ENCODE measurements around the gene CRTAC1. TPM values are rescaled to one million over a fixed set of nuclear protein-coding genes. Genes with fewer than 3 reads are reported as not detected.

CRTAC1 gene
- total and polyA plus RNA-seq, 9 of the 15 experiments (the other 6 are each of a cell fraction or from before 2014, with no cell fraction given): not detected

DNA sequence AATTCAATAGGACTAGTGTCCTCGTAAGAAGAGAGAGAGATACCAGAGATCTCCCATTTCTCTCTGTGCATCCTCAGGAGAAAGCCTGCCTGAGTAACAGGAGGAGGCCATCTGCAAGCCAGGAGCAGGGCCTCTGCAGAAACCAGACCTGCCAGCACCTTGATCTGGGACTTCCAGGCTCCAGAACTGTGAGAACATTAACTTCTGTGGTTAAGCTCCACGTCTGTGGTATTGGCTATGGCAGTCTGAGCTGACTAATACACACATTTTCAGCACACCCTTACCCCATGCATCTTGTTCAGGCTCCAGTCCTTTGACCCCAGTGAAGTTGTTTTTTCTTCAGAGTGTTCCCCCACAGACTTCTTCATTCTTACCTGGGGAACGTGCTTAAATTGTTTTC, 3.1 kb upstream of the CRTAC1 start:
- H3K27ac ChIP-seq (ENCODE audit: extremely low read depth, low read depth, low read length): no peak overlapping the region
- FAIRE-seq (no peak), ATAC-seq (no peak), DNase-seq (ENCODE audit: extremely low read depth in 1 of 4, low spot score in 3 of 4) (no peak)
- 0% methylated on average over 3 of the region's 3 CpGs for WGBS (ENCODE audit: insufficient coverage, low coverage, missing lambda C conversion rate)
- H3K9me1 ChIP-seq (ENCODE audit: control insufficient read depth, insufficient read depth, low read length): no peaks in the 10 kb centered on the region
- intact Hi-C loops (cut with micrococcal nuclease): no loop called here
- H3K27me3 ChIP-seq (ENCODE audit: control insufficient read depth in 2 of 2, insufficient read depth in 2 of 2, low read length in 2 of 2): peaks cover 14 to 29% of the 10 kb centered on the region in 2 experiments
- no peak overlapping the region for H3K4me2 ChIP-seq (ENCODE audit: insufficient read depth, low read length)
- H3K9me3 ChIP-seq (replicated peaks; ENCODE audit: control insufficient read depth, insufficient read depth, low read depth, low read length): no peaks in the 10 kb centered on the region
- no peak overlapping the region for H2AFZ ChIP-seq (ENCODE audit: low read depth, low read length)
- H3K4me1 ChIP-seq (replicated peaks in 1 of 2; ENCODE audit: control insufficient read depth in 2 of 2, insufficient read depth in 2 of 2, low read length in 2 of 2): peaks cover 0 to 3% of the 10 kb centered on the region in 2 experiments; a peak in 2 of 5 replicates
- no peak overlapping the region for H3K9ac ChIP-seq (ENCODE audit: insufficient read depth in 1 of 2, low read depth in 2 of 2, low read length in 2 of 2)
- H4K20me1 ChIP-seq (replicated peaks; ENCODE audit: control insufficient read depth, insufficient read depth, low read length): no peaks in the 10 kb centered on the region
- no peaks in the 10 kb centered on the region for H3K36me3 ChIP-seq (ENCODE audit: control insufficient read depth, insufficient read depth, low read length)
- in situ Hi-C loops (cut with MboI): no loop called here
- no TSS peak for BruUV-seq (replicated peaks)
- ChIA-PET CTCF (ENCODE audit: low intra/inter-chr PET ratio) (no interaction called here), POLR2A (interaction anchor here (0.6 kb wide), 2 partner anchors 11 to 278 kb away, joined by 3 read pairs; no protein-coding TSS in a partner anchor)
- no peak overlapping the region for H3K4me3 ChIP-seq
- no peaks in the 10 kb centered on the region for H3K79me2 ChIP-seq (ENCODE audit: control insufficient read depth, insufficient read depth, low read length)
- no peak for TF ChIP-seq HMG20A (CRISPR knock-in tag; conservative IDR thresholded peaks at IDR 0.05)
- TF ChIP-seq, protein P1, sequence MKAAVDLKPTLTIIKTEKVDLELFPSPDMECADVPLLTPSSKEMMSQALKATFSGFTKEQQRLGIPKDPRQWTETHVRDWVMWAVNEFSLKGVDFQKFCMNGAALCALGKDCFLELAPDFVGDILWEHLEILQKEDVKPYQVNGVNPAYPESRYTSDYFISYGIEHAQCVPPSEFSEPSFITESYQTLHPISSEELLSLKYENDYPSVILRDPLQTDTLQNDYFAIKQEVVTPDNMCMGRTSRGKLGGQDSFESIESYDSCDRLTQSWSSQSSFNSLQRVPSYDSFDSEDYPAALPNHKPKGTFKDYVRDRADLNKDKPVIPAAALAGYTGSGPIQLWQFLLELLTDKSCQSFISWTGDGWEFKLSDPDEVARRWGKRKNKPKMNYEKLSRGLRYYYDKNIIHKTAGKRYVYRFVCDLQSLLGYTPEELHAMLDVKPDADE (conservative IDR thresholded peaks at IDR 0.05; ENCODE audit: control insufficient read depth, low read depth, low read length): no peak
- no peak for TF ChIP-seq ZNF717 (CRISPR knock-in tag; IDR thresholded peaks at IDR 0.05)
- no peak for TF ChIP-seq MEIS2 (IDR thresholded peaks at IDR 0.05; ENCODE audit: partially characterized antibody)
- TF ChIP-seq HCFC1 (IDR thresholded peaks at IDR 0.05; ENCODE audit: low read depth, low read length): no peak
- no peak for TF ChIP-seq RBM39 (optimal IDR thresholded peaks at IDR 0.05; ENCODE audit: low read depth, low read length)
- TF ChIP-seq PYGO2 (tag; IDR thresholded peaks at IDR 0.05): no peak
- TF ChIP-seq, protein P2, sequence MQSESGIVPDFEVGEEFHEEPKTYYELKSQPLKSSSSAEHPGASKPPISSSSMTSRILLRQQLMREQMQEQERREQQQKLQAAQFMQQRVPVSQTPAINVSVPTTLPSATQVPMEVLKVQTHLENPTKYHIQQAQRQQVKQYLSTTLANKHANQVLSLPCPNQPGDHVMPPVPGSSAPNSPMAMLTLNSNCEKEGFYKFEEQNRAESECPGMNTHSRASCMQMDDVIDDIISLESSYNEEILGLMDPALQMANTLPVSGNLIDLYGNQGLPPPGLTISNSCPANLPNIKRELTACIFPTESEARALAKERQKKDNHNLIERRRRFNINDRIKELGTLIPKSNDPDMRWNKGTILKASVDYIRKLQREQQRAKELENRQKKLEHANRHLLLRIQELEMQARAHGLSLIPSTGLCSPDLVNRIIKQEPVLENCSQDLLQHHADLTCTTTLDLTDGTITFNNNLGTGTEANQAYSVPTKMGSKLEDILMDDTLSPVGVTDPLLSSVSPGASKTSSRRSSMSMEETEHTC (IDR thresholded peaks at IDR 0.05): no peak
- TF ChIP-seq, protein P3, sequence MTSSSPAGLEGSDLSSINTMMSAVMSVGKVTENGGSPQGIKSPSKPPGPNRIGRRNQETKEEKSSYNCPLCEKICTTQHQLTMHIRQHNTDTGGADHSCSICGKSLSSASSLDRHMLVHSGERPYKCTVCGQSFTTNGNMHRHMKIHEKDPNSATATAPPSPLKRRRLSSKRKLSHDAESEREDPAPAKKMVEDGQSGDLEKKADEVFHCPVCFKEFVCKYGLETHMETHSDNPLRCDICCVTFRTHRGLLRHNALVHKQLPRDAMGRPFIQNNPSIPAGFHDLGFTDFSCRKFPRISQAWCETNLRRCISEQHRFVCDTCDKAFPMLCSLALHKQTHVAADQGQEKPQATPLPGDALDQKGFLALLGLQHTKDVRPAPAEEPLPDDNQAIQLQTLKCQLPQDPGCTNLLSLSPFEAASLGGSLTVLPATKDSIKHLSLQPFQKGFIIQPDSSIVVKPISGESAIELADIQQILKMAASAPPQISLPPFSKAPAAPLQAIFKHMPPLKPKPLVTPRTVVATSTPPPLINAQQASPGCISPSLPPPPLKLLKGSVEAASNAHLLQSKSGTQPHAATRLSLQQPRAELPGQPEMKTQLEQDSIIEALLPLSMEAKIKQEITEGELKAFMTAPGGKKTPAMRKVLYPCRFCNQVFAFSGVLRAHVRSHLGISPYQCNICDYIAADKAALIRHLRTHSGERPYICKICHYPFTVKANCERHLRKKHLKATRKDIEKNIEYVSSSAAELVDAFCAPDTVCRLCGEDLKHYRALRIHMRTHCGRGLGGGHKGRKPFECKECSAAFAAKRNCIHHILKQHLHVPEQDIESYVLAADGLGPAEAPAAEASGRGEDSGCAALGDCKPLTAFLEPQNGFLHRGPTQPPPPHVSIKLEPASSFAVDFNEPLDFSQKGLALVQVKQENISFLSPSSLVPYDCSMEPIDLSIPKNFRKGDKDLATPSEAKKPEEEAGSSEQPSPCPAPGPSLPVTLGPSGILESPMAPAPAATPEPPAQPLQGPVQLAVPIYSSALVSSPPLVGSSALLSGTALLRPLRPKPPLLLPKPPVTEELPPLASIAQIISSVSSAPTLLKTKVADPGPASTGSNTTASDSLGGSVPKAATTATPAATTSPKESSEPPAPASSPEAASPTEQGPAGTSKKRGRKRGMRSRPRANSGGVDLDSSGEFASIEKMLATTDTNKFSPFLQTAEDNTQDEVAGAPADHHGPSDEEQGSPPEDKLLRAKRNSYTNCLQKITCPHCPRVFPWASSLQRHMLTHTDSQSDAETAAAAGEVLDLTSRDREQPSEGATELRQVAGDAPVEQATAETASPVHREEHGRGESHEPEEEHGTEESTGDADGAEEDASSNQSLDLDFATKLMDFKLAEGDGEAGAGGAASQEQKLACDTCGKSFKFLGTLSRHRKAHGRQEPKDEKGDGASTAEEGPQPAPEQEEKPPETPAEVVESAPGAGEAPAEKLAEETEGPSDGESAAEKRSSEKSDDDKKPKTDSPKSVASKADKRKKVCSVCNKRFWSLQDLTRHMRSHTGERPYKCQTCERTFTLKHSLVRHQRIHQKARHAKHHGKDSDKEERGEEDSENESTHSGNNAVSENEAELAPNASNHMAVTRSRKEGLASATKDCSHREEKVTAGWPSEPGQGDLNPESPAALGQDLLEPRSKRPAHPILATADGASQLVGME (CRISPR knock-in tag; IDR thresholded peaks at IDR 0.05): no peak
- TF ChIP-seq DMBX1 (CRISPR knock-in tag; IDR thresholded peaks at IDR 0.05; ENCODE audit: borderline replicate concordance): no peak
